Panc1 (cell line): ENCODE data around the gene KCNH1. TPM values are rescaled to one million over a fixed set of nuclear protein-coding genes. Genes with fewer than 3 reads are reported as not detected.

Source experiments
- ATAC-seq: fragments of 200-7000 bp; cut with Tn5 transposase; 2 replicates; pipeline ENCODE4 v1.9.1; 2020; ENCODE audit warnings: mild to moderate bottlenecking, moderate library complexity
- BruUV-seq: library from RNA; stranded (reverse); fragments of 400-500 nt; replicated peaks from 2 replicates; lab custom pipeline; 2021; lab: Mats Ljungman, UMichigan
- CTCF ChIA-PET: fragments of 300-600 bp; sonication (Branson Sonifier 250); formaldehyde crosslinking; loops from one replicate; lab custom pipeline; 2022; ENCODE audit warnings: antibody characterized with exemption; lab: Charles Lee
- POLR2A ChIA-PET: fragments of 300-600 bp; sonication (Branson Sonifier 250); formaldehyde crosslinking; loops from one replicate; lab custom pipeline; 2022; ENCODE audit warnings: antibody characterized with exemption; lab: Charles Lee
- DNase-seq: peaks from one replicate; pipeline ENCODE4 v3.0.0-alpha.2; 2010; ENCODE audit warnings: low read depth, low spot score
- H3K27ac ChIP-seq: 2 replicates; pipeline ENCODE4 v1.5.1; 2011; ENCODE audit warnings: mild to moderate bottlenecking, low read length, inconsistent platforms
- H3K27me3 ChIP-seq: fragments of 200-500 bp; sonication (Bioruptor generic); 2 replicates; pipeline ENCODE4 v1.6.0; 2014; ENCODE audit warnings: low read length, inconsistent platforms; ENCODE audit not compliant: control insufficient read depth, insufficient read depth
- H3K36me3 ChIP-seq: fragments of 200-500 bp; sonication (Bioruptor generic); 2 replicates; pipeline ENCODE4 v1.5.1; 2014; ENCODE audit warnings: inconsistent platforms, mild to moderate bottlenecking, low read length, moderate library complexity; ENCODE audit not compliant: control insufficient read depth, insufficient read depth
- H3K4me1 ChIP-seq: 2 replicates; pipeline ENCODE4 v1.5.1; 2011; ENCODE audit warnings: inconsistent platforms, mild to moderate bottlenecking, low read length, moderate library complexity; ENCODE audit not compliant: control insufficient read depth, insufficient read depth
- H3K4me3 ChIP-seq, 2 experiments: 2 replicates each; pipeline ENCODE4 v1.5.1; 2011 to 2012; ENCODE audit warnings: low read depth in 2 of 2, low read length in 2 of 2, mild to moderate bottlenecking in 2 of 2, inconsistent platforms in 1 of 2, moderate library complexity in 1 of 2
- H3K9me3 ChIP-seq: fragments of 200-500 bp; sonication (Bioruptor generic); 2 replicates; pipeline ENCODE4 v1.5.1; 2014; ENCODE audit warnings: low read depth, mild to moderate bottlenecking, inconsistent platforms, low read length, moderate library complexity; ENCODE audit not compliant: control insufficient read depth, insufficient read depth
- POLR2AphosphoS5 ChIP-seq: IDR thresholded peaks from 2 replicates; pipeline ENCODE4 v1.6.1; 2012; ENCODE audit warnings: mild to moderate bottlenecking, low read depth, low read length, moderate library complexity
- SIN3A ChIP-seq: IDR thresholded peaks from 2 replicates; pipeline ENCODE4 v1.6.1; 2012; ENCODE audit warnings: low read depth, mild to moderate bottlenecking, low read length, moderate library complexity, borderline replicate concordance; ENCODE audit not compliant: insufficient read depth
- TCF7L2 ChIP-seq: IDR thresholded peaks from 2 replicates; pipeline ENCODE4 v1.6.1; 2011; ENCODE audit warnings: mild to moderate bottlenecking, low read depth, low read length, inconsistent platforms
- in situ Hi-C: cut with HindIII; loops from 2 replicates; pipeline ENCODE4 v1.10.0; 2016; ENCODE audit warnings: low sequenced_read_pairs, low pct_unique_long_range_greater_than_20kb
- intact Hi-C: fragments of 100-400 bp; cut with micrococcal nuclease; formaldehyde crosslinking; loops from one replicate; pipeline ENCODE4 v1.10.0; 2022; ENCODE audit not compliant: unreplicated experiment
- total RNA-seq: library from RNA; stranded (reverse); gene quantifications from one replicate; pipeline ENCODE4 v1.2.1, GENCODE V29; 2021; ENCODE audit not compliant: unreplicated experiment
- TF ChIP-seq, protein P1 (sequence below), 2 experiments: IDR thresholded peaks; 2 replicates each; pipeline ENCODE4 v1.6.1; 2011 to 2012; ENCODE audit warnings: low read depth in 2 of 2, control low read depth in 1 of 2, low read length in 1 of 2, mild to moderate bottlenecking in 1 of 2, moderate library complexity in 1 of 2; ENCODE audit not compliant: insufficient read depth in 1 of 2
- TF ChIP-seq, protein P2 (sequence below): fragments of 450-650 bp; IDR thresholded peaks from 2 replicates; pipeline ENCODE4 v1.5.1; 2017; ENCODE audit warnings: mild to moderate bottlenecking

Gene KCNH1
- total RNA-seq, 1 experiment from 2014 or later: not detected

DNA sequence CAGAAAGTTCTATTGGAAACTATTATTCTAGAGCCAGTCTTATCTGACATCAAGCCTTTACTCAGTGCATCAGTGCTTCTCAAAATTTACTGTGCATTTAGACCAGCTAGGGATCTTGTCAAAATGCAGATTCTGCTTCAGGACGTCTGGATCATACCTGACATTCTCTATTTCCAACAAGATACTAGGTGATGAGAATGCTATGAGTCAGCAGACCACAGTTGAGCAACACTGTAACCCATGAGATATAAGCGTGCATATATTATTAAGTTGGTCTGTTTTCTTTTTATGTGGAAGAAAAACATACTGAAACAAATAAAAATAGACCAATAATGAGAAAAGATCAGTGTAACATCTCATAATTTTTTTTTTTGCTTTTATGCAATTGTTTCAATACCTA, 40.4 kb upstream of the KCNH1 start:
- no peaks in the 10 kb centered on the region for H3K4me1 ChIP-seq
- no TSS peak for BruUV-seq
- ATAC-seq (no peak), DNase-seq (no peak)
- no peaks in the 10 kb centered on the region for H3K27me3 ChIP-seq
- TF ChIP-seq, protein P1, sequence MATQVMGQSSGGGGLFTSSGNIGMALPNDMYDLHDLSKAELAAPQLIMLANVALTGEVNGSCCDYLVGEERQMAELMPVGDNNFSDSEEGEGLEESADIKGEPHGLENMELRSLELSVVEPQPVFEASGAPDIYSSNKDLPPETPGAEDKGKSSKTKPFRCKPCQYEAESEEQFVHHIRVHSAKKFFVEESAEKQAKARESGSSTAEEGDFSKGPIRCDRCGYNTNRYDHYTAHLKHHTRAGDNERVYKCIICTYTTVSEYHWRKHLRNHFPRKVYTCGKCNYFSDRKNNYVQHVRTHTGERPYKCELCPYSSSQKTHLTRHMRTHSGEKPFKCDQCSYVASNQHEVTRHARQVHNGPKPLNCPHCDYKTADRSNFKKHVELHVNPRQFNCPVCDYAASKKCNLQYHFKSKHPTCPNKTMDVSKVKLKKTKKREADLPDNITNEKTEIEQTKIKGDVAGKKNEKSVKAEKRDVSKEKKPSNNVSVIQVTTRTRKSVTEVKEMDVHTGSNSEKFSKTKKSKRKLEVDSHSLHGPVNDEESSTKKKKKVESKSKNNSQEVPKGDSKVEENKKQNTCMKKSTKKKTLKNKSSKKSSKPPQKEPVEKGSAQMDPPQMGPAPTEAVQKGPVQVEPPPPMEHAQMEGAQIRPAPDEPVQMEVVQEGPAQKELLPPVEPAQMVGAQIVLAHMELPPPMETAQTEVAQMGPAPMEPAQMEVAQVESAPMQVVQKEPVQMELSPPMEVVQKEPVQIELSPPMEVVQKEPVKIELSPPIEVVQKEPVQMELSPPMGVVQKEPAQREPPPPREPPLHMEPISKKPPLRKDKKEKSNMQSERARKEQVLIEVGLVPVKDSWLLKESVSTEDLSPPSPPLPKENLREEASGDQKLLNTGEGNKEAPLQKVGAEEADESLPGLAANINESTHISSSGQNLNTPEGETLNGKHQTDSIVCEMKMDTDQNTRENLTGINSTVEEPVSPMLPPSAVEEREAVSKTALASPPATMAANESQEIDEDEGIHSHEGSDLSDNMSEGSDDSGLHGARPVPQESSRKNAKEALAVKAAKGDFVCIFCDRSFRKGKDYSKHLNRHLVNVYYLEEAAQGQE (IDR thresholded peaks at IDR 0.05; ENCODE audit: insufficient read depth in 1 of 2, low read depth in 2 of 2, low read length in 1 of 2): no peak
- TF ChIP-seq TCF7L2 (no peak), POLR2AphosphoS5 (no peak), SIN3A (no peak)
- TF ChIP-seq, protein P2, sequence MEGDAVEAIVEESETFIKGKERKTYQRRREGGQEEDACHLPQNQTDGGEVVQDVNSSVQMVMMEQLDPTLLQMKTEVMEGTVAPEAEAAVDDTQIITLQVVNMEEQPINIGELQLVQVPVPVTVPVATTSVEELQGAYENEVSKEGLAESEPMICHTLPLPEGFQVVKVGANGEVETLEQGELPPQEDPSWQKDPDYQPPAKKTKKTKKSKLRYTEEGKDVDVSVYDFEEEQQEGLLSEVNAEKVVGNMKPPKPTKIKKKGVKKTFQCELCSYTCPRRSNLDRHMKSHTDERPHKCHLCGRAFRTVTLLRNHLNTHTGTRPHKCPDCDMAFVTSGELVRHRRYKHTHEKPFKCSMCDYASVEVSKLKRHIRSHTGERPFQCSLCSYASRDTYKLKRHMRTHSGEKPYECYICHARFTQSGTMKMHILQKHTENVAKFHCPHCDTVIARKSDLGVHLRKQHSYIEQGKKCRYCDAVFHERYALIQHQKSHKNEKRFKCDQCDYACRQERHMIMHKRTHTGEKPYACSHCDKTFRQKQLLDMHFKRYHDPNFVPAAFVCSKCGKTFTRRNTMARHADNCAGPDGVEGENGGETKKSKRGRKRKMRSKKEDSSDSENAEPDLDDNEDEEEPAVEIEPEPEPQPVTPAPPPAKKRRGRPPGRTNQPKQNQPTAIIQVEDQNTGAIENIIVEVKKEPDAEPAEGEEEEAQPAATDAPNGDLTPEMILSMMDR: no peak
- in situ Hi-C loops (no loop called here), intact Hi-C loops (no loop called here)
- no peak overlapping the region for H3K4me3 ChIP-seq
- POLR2A ChIA-PET: no interaction called here
- no peak overlapping the region for H3K27ac ChIP-seq
- no peaks in the 10 kb centered on the region for H3K36me3 ChIP-seq
- H3K9me3 ChIP-seq: 0 out of 2 replicates have a peak, but pooled peaks cover 10% of the 10 kb centered on the region
- CTCF ChIA-PET: no interaction called here

DNA sequence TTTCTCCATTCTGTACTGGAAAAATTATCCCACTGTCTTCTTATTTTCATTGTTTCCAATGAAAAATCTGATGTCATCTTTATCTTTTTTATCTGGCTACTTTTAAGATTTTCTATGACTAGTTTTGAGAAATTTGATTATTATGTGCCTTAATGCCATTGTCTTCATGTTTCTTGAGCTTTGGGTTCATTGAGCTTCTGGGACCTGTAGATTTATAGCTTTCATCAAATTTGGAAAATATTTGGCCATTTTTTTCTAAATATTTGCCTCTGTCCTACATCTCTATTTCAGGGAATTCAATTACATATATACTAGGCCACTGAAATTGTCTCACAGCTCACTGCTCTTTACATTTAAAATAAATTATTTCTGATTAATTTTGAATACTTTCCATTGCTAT, 38.7 kb upstream of the KCNH1 start:
- ATAC-seq (no peak), DNase-seq (no peak)
- Histone ChIP-seq H3K4me1 (no peaks in the 10 kb centered on the region), H3K27me3 (no peaks in the 10 kb centered on the region), H3K4me3 (no peak overlapping the region), H3K36me3 (no peaks in the 10 kb centered on the region), H3K27ac (no peak overlapping the region), H3K9me3 (0 out of 2 replicates have a peak, but pooled peaks cover 10% of the 10 kb centered on the region)
- POLR2A ChIA-PET: no interaction called here
- intact Hi-C loops: no loop called here
- in situ Hi-C loops: no loop called here
- CTCF ChIA-PET: no interaction called here
- no peak for TF ChIP-seq POLR2AphosphoS5
- TF ChIP-seq TCF7L2: no peak
- TF ChIP-seq, protein P1 (IDR thresholded peaks at IDR 0.05; ENCODE audit: insufficient read depth in 1 of 2, low read depth in 2 of 2, low read length in 1 of 2): no peak
- TF ChIP-seq, protein P2: no peak
- TF ChIP-seq SIN3A: no peak
- BruUV-seq: no TSS peak
